K562 (cell line): ENCODE data around the gene CXCL12. TPM values are rescaled to one million over a fixed set of nuclear protein-coding genes. Genes with fewer than 3 reads are reported as not detected.

ENCODE experiments used
- ATAC-seq: fragments of 200-7000 bp; cut with Tn5 transposase; 3 replicates; pipeline ENCODE4 v1.9.1; 2020; ENCODE audit warnings: moderate library complexity
- BruUV-seq: library from RNA; stranded (reverse); fragments of 400-500 nt; replicated peaks from 2 replicates; lab custom pipeline; 2021; lab: Mats Ljungman, UMichigan
- CTCF ChIA-PET: fragments of 300-600 bp; formaldehyde crosslinking; extraction: SDS; loops from one replicate; lab custom pipeline; 2021; ENCODE audit warnings: low intra/inter-chr PET ratio; lab: Yijun Ruan, JAX
- POLR2A ChIA-PET: fragments of 300-600, 350-650 bp; sonication (Branson Sonifier 250); formaldehyde crosslinking; extraction: SDS; loops from one replicate; lab custom pipeline; 2021; ENCODE audit warnings: antibody characterized with exemption, inconsistent platforms; lab: Yijun Ruan, JAX
- DNase-seq, 4 experiments: peaks; one replicate each; pipeline versions ENCODE4 v3.0.0 to v3.0.0-alpha.2; 2011 to 2018; ENCODE audit warnings: low spot score in 3 of 4, mixed read lengths in 3 of 4; ENCODE audit errors: extremely low read depth in 1 of 4
- FAIRE-seq: peaks from 2 replicates; lab custom pipeline; 2011; peaks lifted over from hg19 to GRCh38; lab: Jason Lieb, UNC
- H2AFZ ChIP-seq: 2 replicates; pipeline ENCODE4 v1.6.0; 2011; ENCODE audit warnings: low read depth, low read length, control low read depth, inconsistent platforms
- H3K27ac ChIP-seq: fragments of 200-600 bp; 3 replicates; pipeline ENCODE4 v1.8.0; 2011; ENCODE audit warnings: low read depth, mild to moderate bottlenecking, control low read depth, inconsistent platforms, low read length, moderate library complexity, mixed read lengths; ENCODE audit errors: extremely low read depth
- H3K27me3 ChIP-seq, 2 experiments: fragments of 300-600 bp in 1 of 2; 2 replicates in 1 of 2; 3 replicates in 1 of 2; pipeline versions ENCODE4 v1.6.0 to v1.8.0; 2011; ENCODE audit warnings: inconsistent platforms in 2 of 2, low read length in 2 of 2, mild to moderate bottlenecking in 1 of 2, mixed read lengths in 1 of 2, moderate library complexity in 1 of 2; ENCODE audit not compliant: control insufficient read depth in 2 of 2, insufficient read depth in 2 of 2
- H3K36me3 ChIP-seq: fragments of 300-600 bp; 3 replicates; pipeline ENCODE4 v1.8.0; 2011; ENCODE audit warnings: mild to moderate bottlenecking, low read length, inconsistent platforms; ENCODE audit not compliant: control insufficient read depth, insufficient read depth
- H3K4me1 ChIP-seq, 2 experiments: fragments of 200-600 bp in 1 of 2; replicated peaks in 1 of 2; 2 replicates in 1 of 2; 3 replicates in 1 of 2; pipeline versions ENCODE4 v1.5.1 to v1.8.0; 2011; ENCODE audit warnings: inconsistent platforms in 2 of 2, low read length in 2 of 2, mild to moderate bottlenecking in 1 of 2, mixed read lengths in 1 of 2, moderate library complexity in 1 of 2; ENCODE audit not compliant: control insufficient read depth in 2 of 2, insufficient read depth in 2 of 2
- H3K4me2 ChIP-seq: 2 replicates; pipeline ENCODE4 v1.6.1; 2011; ENCODE audit warnings: low read length, control low read depth, inconsistent platforms, mixed read lengths; ENCODE audit not compliant: insufficient read depth
- H3K4me3 ChIP-seq: fragments of 200-600 bp; sonication (generic), shearing (Covaris generic); 2 replicates; pipeline ENCODE4 v1.5.1; 2016; ENCODE audit warnings: control low read depth, inconsistent platforms
- H3K79me2 ChIP-seq: fragments of 200-600 bp; 3 replicates; pipeline ENCODE4 v1.8.0; 2011; ENCODE audit warnings: low read length, inconsistent platforms; ENCODE audit not compliant: control insufficient read depth, insufficient read depth
- H3K9ac ChIP-seq, 2 experiments: 2 replicates each; pipeline versions ENCODE4 v1.6.0 to v1.6.1; 2011; ENCODE audit warnings: low read depth in 2 of 2, low read length in 2 of 2, control low read depth in 1 of 2, inconsistent platforms in 1 of 2, mild to moderate bottlenecking in 1 of 2, mixed read lengths in 1 of 2; ENCODE audit not compliant: insufficient read depth in 1 of 2
- H3K9me1 ChIP-seq: one replicate; pipeline ENCODE4 v1.6.0; 2011; ENCODE audit warnings: inconsistent platforms, mild to moderate bottlenecking, low read length, moderate library complexity; ENCODE audit not compliant: control insufficient read depth, insufficient read depth
- H3K9me3 ChIP-seq: replicated peaks from 2 replicates; pipeline ENCODE4 v1.5.1; 2011; ENCODE audit warnings: low read depth, low read length, inconsistent platforms; ENCODE audit not compliant: control insufficient read depth, insufficient read depth
- H4K20me1 ChIP-seq: replicated peaks from 2 replicates; pipeline ENCODE4 v1.6.1; 2011; ENCODE audit warnings: low read length, inconsistent platforms, mixed read lengths; ENCODE audit not compliant: control insufficient read depth, insufficient read depth
- DACH1 ChIP-seq: fragments of 450-650 bp; IDR thresholded peaks from 2 replicates; pipeline ENCODE4 v1.6.1; 2018; ENCODE audit not compliant: partially characterized antibody
- ETS2 ChIP-seq: IDR thresholded peaks from 2 replicates; pipeline ENCODE4 v1.6.1; 2016; ENCODE audit warnings: borderline replicate concordance, missing genetic modification characterization, mild to moderate bottlenecking, moderate library complexity, missing compliant biosample characterization; ENCODE audit not compliant: poor library complexity, severe bottlenecking
- EZH2 ChIP-seq: IDR thresholded peaks from 2 replicates; pipeline ENCODE4 v1.6.1; 2012; ENCODE audit warnings: low read depth, mild to moderate bottlenecking, inconsistent platforms, low read length, borderline replicate concordance
- HDAC3 ChIP-seq: fragments of 450-650 bp; IDR thresholded peaks from 2 replicates; pipeline ENCODE4 v1.6.1; 2018; ENCODE audit warnings: borderline replicate concordance, mild to moderate bottlenecking, moderate library complexity; ENCODE audit not compliant: partially characterized antibody
- NFE2L1 ChIP-seq: fragments of 450-650 bp; IDR thresholded peaks from 2 replicates; pipeline ENCODE4 v1.6.1; 2016; ENCODE audit warnings: missing genetic modification characterization, low read depth, mild to moderate bottlenecking, missing compliant biosample characterization, moderate library complexity, borderline replicate concordance
- TARDBP ChIP-seq: fragments of 450-650 bp; IDR thresholded peaks from 2 replicates; pipeline ENCODE4 v1.6.1; 2016
- ZNF239 ChIP-seq: fragments of 250-450 bp; sonication (Bioruptor Pico); IDR thresholded peaks from 2 replicates; pipeline ENCODE4 v1.4.0; 2020; ENCODE audit warnings: mild to moderate bottlenecking
- ZNF311 ChIP-seq: fragments of 250-450 bp; sonication (Bioruptor Pico); IDR thresholded peaks from 2 replicates; pipeline ENCODE4 v1.4.0; 2020; ENCODE audit warnings: mild to moderate bottlenecking, moderate library complexity
- ZNF561 ChIP-seq: fragments of 450-650 bp; formaldehyde crosslinking; conservative IDR thresholded peaks from 2 replicates; pipeline ENCODE4 v1.4.0; 2020; ENCODE audit warnings: mild to moderate bottlenecking, moderate library complexity
- ZNF696 ChIP-seq: fragments of 250-450 bp; sonication (Bioruptor Pico); conservative IDR thresholded peaks from 2 replicates; pipeline ENCODE4 v1.4.0; 2020; ENCODE audit warnings: mild to moderate bottlenecking, moderate library complexity
- WGBS: fragments of 100-300 bp; shearing (Covaris generic); methylation state at CpG from one replicate; pipeline ENCODE4 v1.1.6; 2016; ENCODE audit warnings: low coverage, mixed read lengths; ENCODE audit not compliant: insufficient coverage; ENCODE audit errors: missing lambda C conversion rate; 5-methylcytosine and 5-hydroxymethylcytosine counted together
- in situ Hi-C: fragments of 300-500 bp; cut with MboI; formaldehyde crosslinking; loops from 4 replicates; pipeline ENCODE4 v1.15.0; 2018; ENCODE audit warnings: inconsistent platforms, mixed read lengths
- intact Hi-C: fragments of 100-400 bp; cut with micrococcal nuclease; formaldehyde crosslinking; loops from 2 replicates; pipeline ENCODE4 v1.14.2; 2022
- polyA plus RNA-seq, 8 experiments: library from polyadenylated mRNA; depleted of rRNA in 4 of 8; stranded (reverse) in 5 of 8; unstranded in 3 of 8; fragments of >200 nt; fragmentation: Nextera tagmentation in 2 of 8; fragmentation: Illumina TruSeq in 1 of 8; extraction: Ambion mirVana in 2 of 8; extraction: Trizol in 1 of 8; gene quantifications; 2 replicates each; pipeline versions ENCODE4 v1.2.1 to v1.2.3, GENCODE V29; 2011 to 2014; ENCODE audit warnings: inconsistent platforms in 1 of 8, missing spikeins in 1 of 8
- total RNA-seq, 7 experiments: library from RNA; depleted of rRNA in 6 of 7; stranded (reverse); fragments of >200 nt in 6 of 7; fragmentation: Illumina TruSeq in 2 of 7; extraction: Trizol in 2 of 7; gene quantifications; 2 replicates each; pipeline versions ENCODE4 v1.2.1 to v1.2.3, GENCODE V29; 2011 to 2021; ENCODE audit warnings: low replicate concordance in 1 of 7
- TF ChIP-seq, protein P1 (sequence below): fragments of 250-450 bp; sonication (Bioruptor Pico); IDR thresholded peaks from 2 replicates; pipeline ENCODE4 v1.8.0; 2022; ENCODE audit warnings: moderate library complexity, mild to moderate bottlenecking, inconsistent platforms
- TF ChIP-seq, protein P2 (sequence below): fragments of 450-650 bp; formaldehyde crosslinking; IDR thresholded peaks from 2 replicates; pipeline ENCODE4 v1.4.0; 2020; ENCODE audit warnings: mild to moderate bottlenecking, mixed read lengths

Gene CXCL12
- total and polyA plus RNA-seq, 9 of the 15 experiments (the other 6 are each of a cell fraction or from before 2014, with no cell fraction given), result 0.18 TPM; not detected in 8

- Histone ChIP-seq H3K27me3 (peaks cover 0 to 3% of the 10 kb centered on the region in 2 experiments; a peak in 1 of 5 replicates), H3K79me2 (no peaks in the 10 kb centered on the region), H3K9ac (no peak overlapping the region), H3K27ac (no peak overlapping the region), H3K4me1 (no peaks in the 10 kb centered on the region), H4K20me1 (no peaks in the 10 kb centered on the region), H3K9me3 (no peaks in the 10 kb centered on the region), H3K9me1 (no peaks in the 10 kb centered on the region), H3K4me2 (no peak overlapping the region), H2AFZ (no peak overlapping the region), H3K36me3 (no peaks in the 10 kb centered on the region), H3K4me3 (no peak overlapping the region)
- POLR2A ChIA-PET, result no interaction called here
- CTCF ChIA-PET, result no interaction called here
- intact Hi-C loops (no loop called here), in situ Hi-C loops (no loop called here)
- TF ChIP-seq TARDBP (no peak), NFE2L1 (tag) (no peak), ZNF696 (CRISPR knock-in tag) (no peak), HDAC3 (no peak), ETS2 (tag) (no peak), ZNF561 (no peak), EZH2 (no peak), DACH1 (no peak), ZNF239 (CRISPR knock-in tag) (no peak), ZNF311 (no peak)
- TF ChIP-seq, protein P1, sequence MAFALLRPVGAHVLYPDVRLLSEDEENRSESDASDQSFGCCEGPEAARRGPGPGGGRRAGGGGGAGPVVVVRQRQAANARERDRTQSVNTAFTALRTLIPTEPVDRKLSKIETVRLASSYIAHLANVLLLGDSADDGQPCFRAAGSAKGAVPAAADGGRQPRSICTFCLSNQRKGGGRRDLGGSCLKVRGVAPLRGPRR, result no peak
- TF ChIP-seq, protein P2, sequence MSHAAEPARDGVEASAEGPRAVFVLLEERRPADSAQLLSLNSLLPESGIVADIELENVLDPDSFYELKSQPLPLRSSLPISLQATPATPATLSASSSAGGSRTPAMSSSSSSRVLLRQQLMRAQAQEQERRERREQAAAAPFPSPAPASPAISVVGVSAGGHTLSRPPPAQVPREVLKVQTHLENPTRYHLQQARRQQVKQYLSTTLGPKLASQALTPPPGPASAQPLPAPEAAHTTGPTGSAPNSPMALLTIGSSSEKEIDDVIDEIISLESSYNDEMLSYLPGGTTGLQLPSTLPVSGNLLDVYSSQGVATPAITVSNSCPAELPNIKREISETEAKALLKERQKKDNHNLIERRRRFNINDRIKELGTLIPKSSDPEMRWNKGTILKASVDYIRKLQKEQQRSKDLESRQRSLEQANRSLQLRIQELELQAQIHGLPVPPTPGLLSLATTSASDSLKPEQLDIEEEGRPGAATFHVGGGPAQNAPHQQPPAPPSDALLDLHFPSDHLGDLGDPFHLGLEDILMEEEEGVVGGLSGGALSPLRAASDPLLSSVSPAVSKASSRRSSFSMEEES (CRISPR knock-in tag), result no peak
- DNase-seq (no peak), FAIRE-seq (no peak), ATAC-seq (no peak)
- WGBS, result 0% methylated on average over 2 of the region's 2 CpGs
- BruUV-seq, result no TSS peak
Measured at GRCh38 chr10:44327461-44327860, 57.4 kb downstream of the CXCL12 start.
